RWPE2 (cell line): ENCODE measurements around the gene RASGRP1.

Experiments used
- ATAC-seq: fragments of 200-7000 bp; cut with Tn5 transposase; 3 replicates; pipeline ENCODE4 v1.9.1; 2021; ENCODE audit warnings: low read depth
- DNase-seq: peaks from one replicate; pipeline ENCODE4 v3.0.0-alpha.2; 2020; ENCODE audit warnings: low spot score
- H3K27ac ChIP-seq: fragments of 450-650 bp; 2 replicates; pipeline ENCODE4 v1.5.1; 2017; ENCODE audit warnings: mild to moderate bottlenecking; ENCODE audit not compliant: poor library complexity, severe bottlenecking
- H3K27me3 ChIP-seq: fragments of 250-450 bp; sonication (Bioruptor Pico); 2 replicates; pipeline ENCODE4 v1.5.1; 2021; ENCODE audit warnings: mild to moderate bottlenecking, moderate library complexity; ENCODE audit not compliant: insufficient read depth, poor library complexity, severe bottlenecking
- H3K36me3 ChIP-seq: fragments of 250-450 bp; sonication (Bioruptor Pico); 2 replicates; pipeline ENCODE4 v1.5.1; 2020; ENCODE audit warnings: low read depth, mild to moderate bottlenecking, moderate library complexity
- H3K4me1 ChIP-seq: fragments of 250-450 bp; sonication (Bioruptor Pico); 2 replicates; pipeline ENCODE4 v1.5.1; 2021; ENCODE audit warnings: mild to moderate bottlenecking, moderate library complexity; ENCODE audit not compliant: insufficient read depth, poor library complexity, severe bottlenecking
- H3K4me3 ChIP-seq: fragments of 250-450 bp; sonication (Bioruptor Pico); 2 replicates; pipeline ENCODE4 v1.5.1; 2021; ENCODE audit warnings: mild to moderate bottlenecking, moderate library complexity; ENCODE audit not compliant: severe bottlenecking
- H3K9me3 ChIP-seq: fragments of 250-450 bp; sonication (Bioruptor Pico); 2 replicates; pipeline ENCODE4 v1.5.1; 2021; ENCODE audit warnings: mild to moderate bottlenecking, moderate library complexity; ENCODE audit not compliant: severe bottlenecking
- CTCF ChIP-seq: fragments of 450-650 bp; IDR thresholded peaks from one replicate; pipeline ENCODE4 v1.5.1; 2017; ENCODE audit warnings: mild to moderate bottlenecking, moderate library complexity; ENCODE audit not compliant: poor library complexity, severe bottlenecking

Gene RASGRP1

GRCh38 chr15:38518084-38518483 lies 46.5 kb downstream of the RASGRP1 start:
- no peak overlapping the region for H3K27ac ChIP-seq
- H3K36me3 ChIP-seq, result no peaks in the 10 kb centered on the region
- no peak for ATAC-seq
- TF ChIP-seq CTCF, result no peak
- H3K4me1 ChIP-seq, result no peaks in the 10 kb centered on the region
- no peak for DNase-seq
- no peaks in the 10 kb centered on the region for H3K9me3 ChIP-seq
- peaks cover 30% of the 10 kb centered on the region for H3K27me3 ChIP-seq
- no peak overlapping the region for H3K4me3 ChIP-seq

- Histone ChIP-seq H3K4me3 (no peak overlapping the region), H3K9me3 (no peaks in the 10 kb centered on the region), H3K27ac (no peak overlapping the region), H3K36me3 (no peaks in the 10 kb centered on the region), H3K4me1 (no peaks in the 10 kb centered on the region), H3K27me3 (peaks cover 32% of the 10 kb centered on the region)
- ATAC-seq, result no peak
- no peak for DNase-seq
- no peak for TF ChIP-seq CTCF
These were observed 47.2 kb downstream of the RASGRP1 start for GRCh38 chr15:38517312-38517975.

- Histone ChIP-seq H3K4me3 (no peak overlapping the region), H3K27ac (no peak overlapping the region), H3K27me3 (peaks cover 32% of the 10 kb centered on the region), H3K36me3 (no peaks in the 10 kb centered on the region), H3K9me3 (no peaks in the 10 kb centered on the region), H3K4me1 (no peaks in the 10 kb centered on the region)
- TF ChIP-seq CTCF, result no peak
- no peak for ATAC-seq
- no peak for DNase-seq
These were observed 48.0 kb downstream of the RASGRP1 start for GRCh38 chr15:38516626-38517025.

- no peaks in the 10 kb centered on the region for H3K36me3 ChIP-seq
- H3K27ac ChIP-seq, result no peak overlapping the region
- ATAC-seq, result no peak
- H3K27me3 ChIP-seq, result peaks cover 15% of the 10 kb centered on the region
- DNase-seq, result no peak
- no peak overlapping the region for H3K4me3 ChIP-seq
- no peaks in the 10 kb centered on the region for H3K4me1 ChIP-seq
- no peak for TF ChIP-seq CTCF
- H3K9me3 ChIP-seq, result no peaks in the 10 kb centered on the region
These were observed 50.0 kb downstream of the RASGRP1 start for GRCh38 chr15:38514601-38515000.

- H3K27ac ChIP-seq, result no peak overlapping the region
- H3K27me3 ChIP-seq, result peaks cover 4% of the 10 kb centered on the region
- no peak for TF ChIP-seq CTCF
- ATAC-seq, result no peak
- DNase-seq, result no peak
- no peaks in the 10 kb centered on the region for H3K9me3 ChIP-seq
- no peaks in the 10 kb centered on the region for H3K36me3 ChIP-seq
- no peaks in the 10 kb centered on the region for H3K4me1 ChIP-seq
- H3K4me3 ChIP-seq, result no peak overlapping the region
These were observed 51.7 kb downstream of the RASGRP1 start for GRCh38 chr15:38512901-38513300.
